MM.1S (cell line): ENCODE data around the gene C2CD2L.
A peak's percentile ranks its signal among the peaks of the same experiment; 100 is the strongest.

Experiments
- EZH2phosphoT487 ChIP-seq: fragments of 300-600 bp; sonication (generic); IDR thresholded peaks from 2 replicates; pipeline ENCODE4 v1.6.1; 2018; ENCODE audit warnings: antibody characterized with exemption, low read length
- TF ChIP-seq, protein P1 (sequence below): fragments of 300-600 bp; sonication (generic); IDR thresholded peaks from 2 replicates; pipeline ENCODE4 v1.5.1; 2016; ENCODE audit warnings: antibody characterized with exemption, low read length, mixed read lengths

DNA sequence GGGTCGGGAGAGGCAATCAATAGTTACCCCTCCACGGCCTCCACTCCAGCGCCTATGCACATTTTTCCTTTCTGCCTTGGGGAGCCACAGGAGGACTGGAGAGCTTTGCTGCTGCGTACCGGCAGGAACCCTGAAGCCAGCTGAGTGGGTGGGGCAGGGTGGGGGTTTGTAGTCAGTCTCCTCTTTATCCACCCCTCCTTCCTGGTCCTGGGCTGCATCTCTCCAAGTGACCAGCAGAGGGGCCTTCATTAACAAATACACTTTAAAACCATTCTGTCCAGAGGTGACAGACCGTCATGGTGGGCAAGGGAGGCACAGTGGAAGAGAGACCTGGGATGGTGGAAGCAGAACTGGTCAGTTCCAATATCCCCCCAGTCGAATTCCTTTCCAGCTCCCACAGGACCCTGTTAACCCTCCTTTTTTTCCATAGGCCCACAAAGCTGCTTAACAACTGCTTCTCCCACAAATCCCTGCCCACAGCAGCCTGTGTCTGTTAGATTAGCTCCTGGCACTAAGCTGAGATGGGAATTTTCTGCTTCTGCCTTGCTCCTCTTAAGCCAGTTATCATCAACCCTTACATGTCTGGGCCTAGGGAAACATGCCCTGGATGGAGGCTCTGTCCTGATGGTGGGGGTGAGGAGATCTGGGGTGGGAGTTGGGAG lies 37.8 kb downstream of the C2CD2L start:
- TF ChIP-seq EZH2phosphoT487: no peak
- TF ChIP-seq, protein P1, sequence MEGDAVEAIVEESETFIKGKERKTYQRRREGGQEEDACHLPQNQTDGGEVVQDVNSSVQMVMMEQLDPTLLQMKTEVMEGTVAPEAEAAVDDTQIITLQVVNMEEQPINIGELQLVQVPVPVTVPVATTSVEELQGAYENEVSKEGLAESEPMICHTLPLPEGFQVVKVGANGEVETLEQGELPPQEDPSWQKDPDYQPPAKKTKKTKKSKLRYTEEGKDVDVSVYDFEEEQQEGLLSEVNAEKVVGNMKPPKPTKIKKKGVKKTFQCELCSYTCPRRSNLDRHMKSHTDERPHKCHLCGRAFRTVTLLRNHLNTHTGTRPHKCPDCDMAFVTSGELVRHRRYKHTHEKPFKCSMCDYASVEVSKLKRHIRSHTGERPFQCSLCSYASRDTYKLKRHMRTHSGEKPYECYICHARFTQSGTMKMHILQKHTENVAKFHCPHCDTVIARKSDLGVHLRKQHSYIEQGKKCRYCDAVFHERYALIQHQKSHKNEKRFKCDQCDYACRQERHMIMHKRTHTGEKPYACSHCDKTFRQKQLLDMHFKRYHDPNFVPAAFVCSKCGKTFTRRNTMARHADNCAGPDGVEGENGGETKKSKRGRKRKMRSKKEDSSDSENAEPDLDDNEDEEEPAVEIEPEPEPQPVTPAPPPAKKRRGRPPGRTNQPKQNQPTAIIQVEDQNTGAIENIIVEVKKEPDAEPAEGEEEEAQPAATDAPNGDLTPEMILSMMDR: peak; percentile 52
